ENCODE results near the gene HDAC4. TPM values are rescaled to one million over a fixed set of nuclear protein-coding genes. Genes with fewer than 3 reads are reported as not detected.
A peak's percentile ranks its signal among the peaks of the same experiment; 100 is the strongest.
"Not testable (repeated sequence)": the region's sequence is repeated elsewhere in the genome, so short reads cannot be mapped to it uniquely, and the experiment has no call there.

Gene HDAC4
- total RNA-seq, 2 donors from 2014 or later, result 22.3 to 48.6 TPM

DNA sequence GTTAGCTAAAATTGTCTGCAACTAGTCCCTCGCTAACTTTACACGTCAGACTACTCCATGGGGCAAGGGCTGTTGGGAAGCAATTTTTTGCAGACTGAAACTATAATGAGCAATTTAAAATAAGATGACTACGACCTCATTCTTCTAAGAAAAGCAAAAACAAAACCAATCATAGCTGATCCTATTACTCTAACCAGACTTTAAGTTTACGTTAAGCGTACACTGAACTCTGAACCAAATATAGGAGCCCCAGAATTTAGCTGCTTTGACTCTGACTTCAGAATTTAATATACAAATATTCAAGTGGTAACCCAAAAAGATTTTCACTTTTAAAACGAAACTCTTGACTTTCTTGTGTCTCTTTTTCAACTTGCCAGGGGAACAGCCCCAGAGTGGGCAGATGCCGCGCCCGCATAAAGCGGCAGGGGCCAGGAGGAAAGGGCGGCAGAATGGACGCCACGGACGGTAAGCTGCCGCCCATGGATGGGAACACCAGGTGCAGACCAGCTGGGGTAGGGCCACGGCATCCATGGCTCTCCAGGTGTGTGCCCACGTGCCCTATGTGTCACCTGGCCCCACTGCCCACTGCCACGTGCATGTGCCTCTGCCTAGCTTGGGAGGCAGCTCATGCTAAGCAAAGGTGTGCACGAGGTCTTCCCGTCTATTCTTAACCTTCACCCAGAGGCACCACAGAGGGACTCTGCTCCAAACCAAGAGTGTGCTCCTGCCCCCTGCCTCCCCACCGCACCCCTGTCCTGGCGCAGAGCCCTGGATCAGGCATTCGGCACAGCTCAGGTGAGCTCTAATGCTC lies 217.6 kb downstream of the HDAC4 start:
- Mint-ChIP-seq H3K27ac (peak overlapping the region in 1 of 2 donors; percentile 20), H3K4me1 (ENCODE audit: low read depth in 2 of 2) (peaks cover 0 to 6% of the 10 kb centered on the region in 2 donors), H3K9me3 (no peaks in the 10 kb centered on the region), H3K4me3 (no peak overlapping the region), H3K27me3 (no peaks in the 10 kb centered on the region), H3K36me3 (no peaks in the 10 kb centered on the region)
- DNase-seq (ENCODE audit: low spot score) (no peak), ATAC-seq (no peak)

DNA sequence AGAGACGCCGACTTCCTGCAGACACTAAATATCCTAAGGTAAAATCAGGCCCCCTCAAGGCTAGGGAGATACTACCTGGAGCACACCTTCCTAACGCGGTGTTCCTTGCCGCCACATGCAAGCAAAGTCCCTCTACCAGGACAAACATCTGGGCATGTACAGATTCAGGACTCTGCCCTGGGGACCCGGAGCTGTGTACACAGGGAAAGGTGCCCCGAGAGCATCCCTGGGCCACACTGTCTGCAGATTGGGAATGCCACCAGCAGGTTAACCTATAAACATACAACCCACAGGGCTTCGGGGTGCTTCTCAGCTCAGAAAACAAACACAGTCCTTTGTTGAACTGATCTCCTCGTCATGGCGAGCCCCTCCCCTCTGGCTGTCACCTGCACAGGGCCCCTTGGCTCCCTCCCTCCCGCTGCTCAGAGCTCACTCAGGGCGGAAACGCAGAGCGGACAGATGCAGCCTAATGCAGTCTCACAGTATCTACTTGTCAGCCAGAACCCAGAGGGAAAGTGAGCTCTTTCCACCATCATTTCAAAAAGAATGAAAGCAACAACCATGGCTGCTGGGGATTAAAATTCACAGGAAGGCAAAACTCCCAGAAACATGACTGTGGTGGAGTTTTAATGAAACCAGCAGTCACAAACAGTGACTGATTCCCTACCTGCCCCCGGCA lies 218.8 kb downstream of the HDAC4 start:
- Mint-ChIP-seq H3K4me3 (no peak overlapping the region), H3K4me1 (ENCODE audit: low read depth in 2 of 2) (peaks cover 0 to 6% of the 10 kb centered on the region in 2 donors), H3K9me3 (no peaks in the 10 kb centered on the region), H3K27ac (no peak overlapping the region), H3K27me3 (no peaks in the 10 kb centered on the region), H3K36me3 (peaks cover 2% of the 10 kb centered on the region)
- ATAC-seq (no peak), DNase-seq (ENCODE audit: low spot score) (no peak)

DNA sequence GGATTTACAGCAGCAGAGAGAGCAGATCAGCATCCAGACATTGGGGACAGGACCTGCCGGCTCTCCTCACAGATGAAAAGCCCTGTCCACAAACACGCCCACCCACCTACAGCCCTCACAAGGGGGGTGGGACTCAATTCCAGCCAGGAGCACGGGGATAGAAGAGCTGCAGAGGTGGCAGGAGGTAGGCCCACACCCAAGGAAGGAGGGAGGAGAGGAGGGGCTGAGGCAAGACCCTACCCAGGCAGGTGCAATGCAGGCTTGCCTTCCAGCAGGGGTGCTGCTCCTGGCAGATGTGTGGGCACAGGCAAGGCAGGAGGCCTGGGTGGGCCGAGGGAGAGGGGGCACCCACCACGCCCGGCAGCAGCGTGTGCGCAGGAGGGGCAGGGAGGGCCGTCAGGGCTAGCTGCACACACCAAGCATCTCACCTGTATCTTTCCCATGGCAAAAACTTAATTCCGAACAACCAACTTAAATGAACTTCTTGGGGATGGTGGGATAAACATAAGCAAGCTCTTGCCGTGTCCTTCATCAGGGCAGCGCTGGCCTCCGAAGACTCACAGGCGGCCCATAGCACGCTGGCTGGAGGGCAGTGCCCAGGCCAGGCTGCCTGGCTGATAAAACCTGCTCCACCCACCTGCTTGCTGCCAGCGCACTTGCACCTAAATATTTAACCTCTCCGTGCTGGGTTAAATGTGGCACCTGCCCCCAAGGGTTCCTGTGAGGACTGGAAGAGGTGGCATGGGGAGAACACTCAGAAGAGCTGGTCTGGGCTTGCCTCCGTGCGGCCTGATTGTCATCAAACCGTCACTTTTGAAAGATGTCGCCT lies 219.5 kb downstream of the HDAC4 start:
- Mint-ChIP-seq H3K4me3 (no peak overlapping the region), H3K27ac (no peak overlapping the region), H3K36me3 (peaks cover 9% of the 10 kb centered on the region), H3K4me1 (ENCODE audit: low read depth in 2 of 2) (peaks cover 0 to 10% of the 10 kb centered on the region in 2 donors), H3K27me3 (no peaks in the 10 kb centered on the region), H3K9me3 (no peaks in the 10 kb centered on the region)
- DNase-seq (ENCODE audit: low spot score) (no peak), ATAC-seq (no peak)

DNA sequence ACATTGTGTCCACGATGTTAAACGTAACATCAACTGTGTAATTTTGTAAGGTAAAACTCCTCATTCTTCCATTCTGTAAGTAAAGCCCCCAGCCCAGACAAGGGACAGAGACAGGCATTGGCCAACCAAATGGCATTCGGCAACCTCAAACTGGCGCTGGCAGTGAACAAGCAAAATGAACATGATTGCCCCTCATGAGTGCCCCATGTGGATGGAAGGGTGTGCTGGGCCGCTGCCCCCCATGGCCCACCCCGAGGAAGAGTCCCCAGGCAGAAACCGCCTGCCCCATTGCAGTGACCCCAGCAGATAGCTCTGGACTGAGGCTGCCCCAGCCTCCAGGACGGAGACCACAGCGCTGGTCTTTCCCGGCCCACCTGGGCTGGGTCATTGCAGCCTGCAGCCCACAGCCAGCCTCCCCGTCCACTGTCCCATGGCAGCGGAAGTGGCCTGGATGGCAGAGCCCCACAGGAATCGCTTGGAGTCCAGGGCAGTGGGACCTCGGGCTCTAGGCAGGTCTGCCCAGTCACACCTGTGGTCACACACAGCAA lies 220.2 kb downstream of the HDAC4 start:
- Mint-ChIP-seq H3K27me3 (no peaks in the 10 kb centered on the region), H3K4me1 (ENCODE audit: low read depth in 2 of 2) (peaks cover 0 to 11% of the 10 kb centered on the region in 2 donors), H3K4me3 (no peak overlapping the region), H3K9me3 (no peaks in the 10 kb centered on the region), H3K27ac (no peak overlapping the region), H3K36me3 (peaks cover 9% of the 10 kb centered on the region)
- DNase-seq (ENCODE audit: low spot score), result no peak
- no peak for ATAC-seq

DNA sequence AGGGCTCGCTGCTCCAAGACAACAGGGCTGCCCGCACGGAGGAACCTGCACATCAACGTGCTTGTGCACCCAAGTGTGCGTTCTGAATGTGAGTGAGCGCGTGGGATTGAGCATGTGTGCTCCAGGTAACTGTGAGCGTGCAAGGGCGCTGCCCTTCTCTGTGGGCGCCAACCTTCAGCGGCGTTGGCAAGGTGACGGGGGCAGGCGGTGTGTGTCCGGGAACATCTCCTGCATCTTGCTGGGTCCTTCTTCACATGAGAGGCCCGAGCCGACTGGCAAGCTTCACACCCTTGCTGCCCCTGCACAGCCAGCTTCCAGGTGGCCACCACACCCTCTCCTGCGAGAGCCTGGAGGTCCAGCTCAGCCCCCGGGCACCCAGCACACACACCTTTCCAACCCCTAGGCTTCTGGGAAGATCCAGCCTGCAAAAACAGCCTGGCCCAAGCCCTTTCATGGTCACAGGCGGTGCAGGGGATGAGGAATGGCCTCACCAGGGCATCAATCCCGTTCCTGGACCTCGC lies 220.9 kb downstream of the HDAC4 start:
- Mint-ChIP-seq H3K9me3 (no peaks in the 10 kb centered on the region), H3K36me3 (peaks cover 10% of the 10 kb centered on the region)

DNA sequence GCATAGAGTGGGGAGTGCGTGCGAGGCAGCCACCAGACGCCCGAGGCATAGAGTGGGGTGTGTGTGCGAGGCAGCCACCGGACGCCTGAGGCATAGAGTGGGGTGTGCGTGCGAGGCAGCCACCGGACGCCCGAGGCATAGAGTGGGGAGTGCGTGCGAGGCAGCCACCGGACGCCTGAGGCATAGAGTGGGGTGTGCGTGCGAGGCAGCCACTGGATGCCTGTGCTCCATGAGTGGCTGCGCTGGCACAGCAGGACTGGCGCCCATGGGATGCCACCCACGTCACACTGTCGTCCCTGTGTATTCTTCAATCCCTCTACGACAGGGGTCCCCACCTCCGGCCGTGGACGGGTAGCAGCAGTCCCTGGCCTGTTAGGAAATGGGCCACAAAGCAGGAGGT lies 221.9 kb downstream of the HDAC4 start:
- no peaks in the 10 kb centered on the region for H3K9me3 Mint-ChIP-seq
- H3K36me3 Mint-ChIP-seq, result peaks cover 20% of the 10 kb centered on the region
- ATAC-seq, result no peak
- no peaks in the 10 kb centered on the region for H3K27me3 Mint-ChIP-seq
- no peak overlapping the region for H3K4me3 Mint-ChIP-seq
- no peak overlapping the region for H3K27ac Mint-ChIP-seq
- no peak for DNase-seq (ENCODE audit: low spot score)
- H3K4me1 Mint-ChIP-seq (ENCODE audit: low read depth in 2 of 2), result peaks cover 0 to 11% of the 10 kb centered on the region in 2 donors

More for the DNA sequence above, 220.9 kb downstream of the HDAC4 start:
- Mint-ChIP-seq H3K4me1 (ENCODE audit: low read depth in 2 of 2) (peaks cover 0 to 11% of the 10 kb centered on the region in 2 donors), H3K4me3 (no peak overlapping the region), H3K27me3 (no peaks in the 10 kb centered on the region), H3K27ac (no peak overlapping the region)
- ATAC-seq (no peak), DNase-seq (ENCODE audit: low spot score) (no peak)

DNA sequence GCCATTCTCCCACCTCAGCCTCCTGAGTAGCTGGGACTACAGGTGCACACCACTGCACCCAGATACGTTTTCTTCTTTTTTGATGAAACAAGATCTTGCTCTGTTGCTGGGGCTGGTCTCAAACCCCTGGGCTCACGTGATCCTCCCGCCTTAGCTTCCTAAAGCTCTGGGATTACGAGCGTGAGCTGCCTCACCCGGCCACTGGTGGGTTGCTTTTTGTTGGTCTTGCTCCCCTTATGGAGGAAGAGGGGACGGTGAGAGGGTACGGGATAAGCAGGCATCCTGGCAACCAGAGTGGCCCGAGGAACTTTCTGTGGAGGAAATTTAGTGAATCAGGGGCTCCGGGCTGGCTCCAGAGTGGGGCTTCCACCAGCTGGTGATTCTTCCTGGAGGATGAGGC lies 222.3 kb downstream of the HDAC4 start:
- Mint-ChIP-seq H3K4me1 (ENCODE audit: low read depth in 2 of 2) (peaks cover 0 to 11% of the 10 kb centered on the region in 2 donors), H3K9me3 (no peaks in the 10 kb centered on the region), H3K4me3 (no peak overlapping the region), H3K27ac (no peak overlapping the region), H3K36me3 (peaks cover 24% of the 10 kb centered on the region), H3K27me3 (no peaks in the 10 kb centered on the region)
- DNase-seq (ENCODE audit: low spot score), result no peak
- no peak for ATAC-seq

DNA sequence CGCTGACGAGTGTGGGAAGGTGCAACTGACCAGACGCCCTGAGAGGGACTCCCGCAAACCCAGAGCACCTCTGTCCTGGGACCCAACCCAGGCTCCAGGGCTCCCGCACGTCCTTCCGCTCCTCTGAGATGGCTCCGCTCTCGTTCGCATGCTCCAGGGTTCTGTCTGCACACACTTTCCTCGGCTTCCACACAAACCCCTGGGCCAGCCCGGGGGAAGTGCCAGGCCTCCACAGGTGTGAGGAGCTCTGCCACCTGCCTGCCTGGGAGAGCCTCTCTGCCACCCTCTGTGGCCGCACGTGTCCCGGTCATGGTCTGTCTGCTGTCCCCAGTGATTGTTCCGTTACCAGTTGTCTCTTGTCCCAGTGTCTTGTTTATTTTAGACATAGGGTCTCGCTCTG lies 222.9 kb downstream of the HDAC4 start:
- DNase-seq (ENCODE audit: low spot score) (no peak), ATAC-seq (no peak)
- Mint-ChIP-seq H3K9me3 (no peaks in the 10 kb centered on the region), H3K36me3 (peaks cover 30% of the 10 kb centered on the region), H3K27ac (no peak overlapping the region), H3K4me3 (no peak overlapping the region), H3K27me3 (no peaks in the 10 kb centered on the region), H3K4me1 (ENCODE audit: low read depth in 2 of 2) (peaks cover 0 to 9% of the 10 kb centered on the region in 2 donors)

DNA sequence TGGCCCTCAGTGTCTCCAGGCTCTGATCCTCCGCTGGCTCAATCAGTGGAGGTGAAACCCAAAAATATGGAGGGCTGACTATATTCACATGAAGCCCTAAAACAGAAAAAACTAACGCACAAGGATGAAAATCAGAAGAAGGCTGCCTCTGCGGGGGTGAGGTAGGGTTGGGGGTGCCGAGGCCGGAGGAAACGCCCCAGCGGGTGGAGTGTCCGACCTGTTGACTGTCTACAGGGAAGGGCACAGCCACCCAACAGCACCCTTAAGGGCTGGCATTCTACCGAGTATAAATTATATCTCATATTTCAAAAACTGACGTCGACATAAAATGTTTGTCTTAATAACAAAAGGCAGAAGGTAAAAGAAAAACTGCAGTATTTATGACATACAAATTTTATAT lies 223.5 kb downstream of the HDAC4 start:
- Mint-ChIP-seq H3K4me3 (no peak overlapping the region), H3K27me3 (no peaks in the 10 kb centered on the region), H3K27ac (no peak overlapping the region), H3K9me3 (no peaks in the 10 kb centered on the region), H3K4me1 (ENCODE audit: low read depth in 2 of 2) (peaks cover 0 to 9% of the 10 kb centered on the region in 2 donors), H3K36me3 (peaks cover 36% of the 10 kb centered on the region)
- DNase-seq (ENCODE audit: low spot score) (no peak), ATAC-seq (no peak)

DNA sequence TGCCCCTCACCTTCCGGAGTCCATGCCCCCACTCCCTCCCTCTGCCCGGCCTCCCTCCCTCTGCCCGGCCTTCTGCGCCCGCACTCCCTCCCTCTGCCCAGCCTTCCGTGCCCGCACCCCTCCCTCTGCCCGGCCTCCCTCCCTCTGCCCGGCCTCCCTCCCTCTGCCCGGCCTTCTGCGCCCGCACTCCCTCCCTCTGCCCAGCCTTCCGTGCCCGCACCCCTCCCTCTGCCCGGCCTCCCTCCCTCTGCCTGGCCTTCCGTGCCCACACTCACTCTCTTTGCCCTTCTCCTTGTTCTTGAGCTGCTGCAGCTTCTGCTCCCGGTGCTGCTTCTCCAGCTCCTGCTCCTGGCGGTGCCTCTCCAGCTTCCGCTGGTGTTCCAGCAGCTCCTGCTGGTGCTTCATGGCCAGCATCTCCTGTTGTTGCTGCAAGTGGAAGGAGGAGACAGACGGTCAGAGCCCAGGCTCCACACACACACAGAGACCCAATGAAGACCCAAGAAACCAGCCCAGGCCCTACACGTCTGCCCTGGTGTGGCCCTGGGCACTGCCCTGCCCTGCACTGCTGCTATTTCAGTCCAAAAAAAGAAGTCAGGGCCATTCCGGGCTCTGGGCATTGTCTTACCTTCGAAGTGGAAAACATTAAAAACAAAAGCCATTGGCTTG lies 224.5 kb downstream of the HDAC4 start:
- H3K27ac Mint-ChIP-seq; H3K27me3 Mint-ChIP-seq; H3K4me1 Mint-ChIP-seq (ENCODE audit: low read depth in 2 of 2); H3K4me3 Mint-ChIP-seq; H3K9me3 Mint-ChIP-seq; DNase-seq (ENCODE audit: low spot score): not testable (repeated sequence)
- H3K36me3 Mint-ChIP-seq, result peaks cover 43% of the 10 kb centered on the region
- ATAC-seq, result peak in 1 of 2 donors; percentile 24

DNA sequence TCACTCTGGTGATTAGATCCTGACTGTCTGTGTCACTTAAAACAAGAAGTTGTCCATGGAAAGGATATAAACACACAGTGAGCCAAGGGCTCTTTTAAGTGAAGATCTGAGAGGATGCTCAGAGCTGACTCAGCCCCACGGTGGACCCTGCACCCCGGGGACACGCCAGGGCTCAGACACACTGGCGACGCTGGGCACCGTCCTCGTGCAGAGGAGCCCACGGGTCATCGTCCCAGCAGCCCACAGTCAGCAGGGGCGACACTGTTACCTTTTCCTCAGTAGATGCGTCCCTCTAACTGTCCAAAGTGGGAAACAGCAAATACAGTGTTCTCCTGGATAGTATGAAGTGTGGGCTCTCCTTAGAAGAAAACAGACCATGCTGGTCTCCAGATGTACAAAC lies 225.6 kb downstream of the HDAC4 start:
- Mint-ChIP-seq H3K9me3 (peaks cover 6% of the 10 kb centered on the region), H3K27ac (no peak overlapping the region), H3K27me3 (no peaks in the 10 kb centered on the region), H3K4me1 (ENCODE audit: low read depth in 2 of 2) (peaks cover 0 to 9% of the 10 kb centered on the region in 2 donors), H3K36me3 (peaks cover 51% of the 10 kb centered on the region), H3K4me3 (no peak overlapping the region)
- ATAC-seq (no peak), DNase-seq (ENCODE audit: low spot score) (no peak)

DNA sequence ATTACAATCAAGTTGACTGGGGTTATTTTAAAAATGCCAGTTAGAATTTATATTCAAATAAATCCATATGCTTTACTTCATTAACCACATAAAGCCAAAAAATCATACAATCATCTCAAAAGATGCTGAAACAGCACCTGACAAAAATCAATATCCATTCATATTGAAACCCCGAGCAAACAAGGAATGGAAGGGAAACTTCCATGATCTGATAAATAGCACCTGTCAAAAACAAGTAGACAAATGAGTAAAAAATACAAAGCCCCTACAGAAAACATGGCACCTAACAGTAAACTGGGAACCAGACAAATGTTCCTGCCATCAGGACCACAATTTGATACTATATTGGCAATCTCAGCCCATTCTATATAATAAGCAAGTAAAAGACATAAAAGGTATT lies 227.5 kb downstream of the HDAC4 start:
- ATAC-seq, result no peak
- H3K9me3 Mint-ChIP-seq, result peaks cover 6% of the 10 kb centered on the region
- H3K36me3 Mint-ChIP-seq, result peaks cover 51% of the 10 kb centered on the region
- no peaks in the 10 kb centered on the region for H3K27me3 Mint-ChIP-seq
- peaks cover 0 to 5% of the 10 kb centered on the region in 2 donors for H3K4me1 Mint-ChIP-seq (ENCODE audit: low read depth in 2 of 2)
- no peak for DNase-seq (ENCODE audit: low spot score)
- H3K4me3 Mint-ChIP-seq, result no peak overlapping the region
- no peak overlapping the region for H3K27ac Mint-ChIP-seq

DNA sequence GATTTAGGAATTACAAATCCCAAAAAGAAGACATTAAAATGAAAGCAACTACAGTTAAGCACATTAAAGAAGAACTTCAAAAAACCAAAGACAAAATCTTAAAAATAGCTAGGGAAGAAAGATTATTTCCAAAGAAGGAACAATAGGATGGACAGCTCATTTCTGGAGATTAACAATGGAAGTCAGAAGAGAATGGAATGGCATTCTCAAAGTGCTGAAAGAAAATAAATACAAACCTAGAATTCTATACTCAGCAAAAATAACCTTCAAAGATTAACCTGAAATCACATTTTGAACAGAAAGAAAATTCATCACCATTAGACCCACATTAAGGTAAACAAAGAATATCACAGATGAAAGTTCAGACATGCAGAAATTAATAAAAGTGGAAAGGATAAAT lies 229.2 kb downstream of the HDAC4 start:
- no peak overlapping the region for H3K27ac Mint-ChIP-seq
- ATAC-seq (no peak), DNase-seq (ENCODE audit: low spot score) (no peak)
- no peaks in the 10 kb centered on the region for H3K27me3 Mint-ChIP-seq
- peaks cover 6% of the 10 kb centered on the region for H3K9me3 Mint-ChIP-seq
- no peak overlapping the region for H3K4me3 Mint-ChIP-seq
- H3K4me1 Mint-ChIP-seq (ENCODE audit: low read depth in 2 of 2), result peaks cover 0 to 4% of the 10 kb centered on the region in 2 donors
- peaks cover 45% of the 10 kb centered on the region for H3K36me3 Mint-ChIP-seq
